K562 (cell line): ENCODE data around the gene NRXN3. TPM values are rescaled to one million over a fixed set of nuclear protein-coding genes. Genes with fewer than 3 reads are reported as not detected.

ENCODE experiments used
- REST ChIP-seq, 2 experiments: fragments of 450-650 bp; formaldehyde crosslinking in 1 of 2; IDR thresholded peaks; 2 replicates each; pipeline versions ENCODE4 v1.4.0 to v1.6.1; 2014 to 2020; ENCODE audit warnings: mild to moderate bottlenecking in 2 of 2, borderline replicate concordance in 1 of 2, low read depth in 1 of 2
- polyA plus RNA-seq, 8 experiments: library from polyadenylated mRNA; depleted of rRNA in 4 of 8; stranded (reverse) in 5 of 8; unstranded in 3 of 8; fragments of >200 nt; fragmentation: Nextera tagmentation in 2 of 8; fragmentation: Illumina TruSeq in 1 of 8; extraction: Ambion mirVana in 2 of 8; extraction: Trizol in 1 of 8; gene quantifications; 2 replicates each; pipeline versions ENCODE4 v1.2.1 to v1.2.3, GENCODE V29; 2011 to 2014; ENCODE audit warnings: inconsistent platforms in 1 of 8, missing spikeins in 1 of 8
- total RNA-seq, 7 experiments: library from RNA; depleted of rRNA in 6 of 7; stranded (reverse); fragments of >200 nt in 6 of 7; fragmentation: Illumina TruSeq in 2 of 7; extraction: Trizol in 2 of 7; gene quantifications; 2 replicates each; pipeline versions ENCODE4 v1.2.1 to v1.2.3, GENCODE V29; 2011 to 2021; ENCODE audit warnings: low replicate concordance in 1 of 7

NRXN3 gene
- total and polyA plus RNA-seq, 9 of the 15 experiments (the other 6 are each of a cell fraction or from before 2014, with no cell fraction given) = 0.09 TPM; not detected in 8

DNA sequence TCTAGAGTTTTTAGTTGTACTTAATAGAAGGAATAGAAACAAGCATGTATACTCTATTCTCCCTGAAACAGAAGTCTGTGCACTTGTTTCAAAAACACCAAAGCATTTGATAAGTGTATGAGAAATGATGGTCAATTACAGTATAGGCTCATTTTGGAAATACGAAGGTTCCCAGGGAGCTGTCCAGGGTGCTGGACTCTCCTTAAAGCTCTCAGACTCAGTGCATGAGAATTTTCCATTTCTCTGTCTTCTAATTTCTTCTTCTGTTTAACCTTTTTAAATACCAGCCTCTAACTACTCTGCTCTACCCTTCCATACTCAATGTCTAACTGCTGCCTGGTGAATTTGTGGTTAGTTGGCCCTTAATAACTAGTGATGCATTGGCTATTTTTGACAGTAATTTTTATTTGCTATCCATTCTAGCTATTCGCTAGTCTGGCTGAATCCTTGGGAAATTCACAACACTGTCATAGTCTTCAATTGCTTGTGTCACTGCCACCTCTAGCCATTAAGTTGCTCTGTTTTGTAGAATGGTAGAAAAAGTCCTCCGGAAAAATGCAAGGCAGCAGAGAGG, 229.2 kb downstream of the NRXN3 start (continued):
- TF ChIP-seq REST (IDR thresholded peaks at IDR 0.05; ENCODE audit: borderline replicate concordance) (peak; percentile 97), REST (CRISPR knock-in tag; IDR thresholded peaks at IDR 0.05; ENCODE audit: low read depth) (peak; percentile 90)
